GM20000 (cell line): ENCODE results near the gene GGCX.

Experiments used
- DNase-seq: peaks from one replicate; pipeline ENCODE4 v3.0.0; 2012; ENCODE audit warnings: low spot score
- TF ChIP-seq, protein P1 (sequence below): IDR thresholded peaks from 2 replicates; pipeline ENCODE4 v1.5.1; 2012; ENCODE audit warnings: mild to moderate bottlenecking, control low read depth; ENCODE audit errors: extremely low read depth, missing control alignments

The GGCX gene

DNA sequence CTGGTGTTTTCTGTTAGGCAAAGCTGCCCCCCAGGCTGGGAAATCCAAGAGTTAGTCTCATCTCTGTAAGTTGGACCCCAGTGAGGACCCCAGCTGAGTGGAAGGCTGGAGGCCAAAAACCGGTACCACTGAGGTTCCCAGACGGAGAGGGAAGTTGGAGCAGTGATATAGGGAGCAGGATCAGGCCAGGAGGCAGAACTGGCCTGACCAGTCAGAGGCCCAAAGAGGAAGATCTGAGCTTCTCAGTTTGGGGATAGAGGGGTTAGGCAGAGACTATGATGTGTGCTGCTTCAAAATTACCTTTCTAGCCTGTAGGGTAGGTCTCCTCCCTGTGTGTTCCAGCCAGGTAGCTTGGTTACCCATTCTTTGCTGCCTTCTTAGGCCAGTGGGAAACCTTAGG is 29.7 kb upstream of the GGCX start:
- TF ChIP-seq, protein P1, sequence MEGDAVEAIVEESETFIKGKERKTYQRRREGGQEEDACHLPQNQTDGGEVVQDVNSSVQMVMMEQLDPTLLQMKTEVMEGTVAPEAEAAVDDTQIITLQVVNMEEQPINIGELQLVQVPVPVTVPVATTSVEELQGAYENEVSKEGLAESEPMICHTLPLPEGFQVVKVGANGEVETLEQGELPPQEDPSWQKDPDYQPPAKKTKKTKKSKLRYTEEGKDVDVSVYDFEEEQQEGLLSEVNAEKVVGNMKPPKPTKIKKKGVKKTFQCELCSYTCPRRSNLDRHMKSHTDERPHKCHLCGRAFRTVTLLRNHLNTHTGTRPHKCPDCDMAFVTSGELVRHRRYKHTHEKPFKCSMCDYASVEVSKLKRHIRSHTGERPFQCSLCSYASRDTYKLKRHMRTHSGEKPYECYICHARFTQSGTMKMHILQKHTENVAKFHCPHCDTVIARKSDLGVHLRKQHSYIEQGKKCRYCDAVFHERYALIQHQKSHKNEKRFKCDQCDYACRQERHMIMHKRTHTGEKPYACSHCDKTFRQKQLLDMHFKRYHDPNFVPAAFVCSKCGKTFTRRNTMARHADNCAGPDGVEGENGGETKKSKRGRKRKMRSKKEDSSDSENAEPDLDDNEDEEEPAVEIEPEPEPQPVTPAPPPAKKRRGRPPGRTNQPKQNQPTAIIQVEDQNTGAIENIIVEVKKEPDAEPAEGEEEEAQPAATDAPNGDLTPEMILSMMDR: no peak
- no peak for DNase-seq

DNA sequence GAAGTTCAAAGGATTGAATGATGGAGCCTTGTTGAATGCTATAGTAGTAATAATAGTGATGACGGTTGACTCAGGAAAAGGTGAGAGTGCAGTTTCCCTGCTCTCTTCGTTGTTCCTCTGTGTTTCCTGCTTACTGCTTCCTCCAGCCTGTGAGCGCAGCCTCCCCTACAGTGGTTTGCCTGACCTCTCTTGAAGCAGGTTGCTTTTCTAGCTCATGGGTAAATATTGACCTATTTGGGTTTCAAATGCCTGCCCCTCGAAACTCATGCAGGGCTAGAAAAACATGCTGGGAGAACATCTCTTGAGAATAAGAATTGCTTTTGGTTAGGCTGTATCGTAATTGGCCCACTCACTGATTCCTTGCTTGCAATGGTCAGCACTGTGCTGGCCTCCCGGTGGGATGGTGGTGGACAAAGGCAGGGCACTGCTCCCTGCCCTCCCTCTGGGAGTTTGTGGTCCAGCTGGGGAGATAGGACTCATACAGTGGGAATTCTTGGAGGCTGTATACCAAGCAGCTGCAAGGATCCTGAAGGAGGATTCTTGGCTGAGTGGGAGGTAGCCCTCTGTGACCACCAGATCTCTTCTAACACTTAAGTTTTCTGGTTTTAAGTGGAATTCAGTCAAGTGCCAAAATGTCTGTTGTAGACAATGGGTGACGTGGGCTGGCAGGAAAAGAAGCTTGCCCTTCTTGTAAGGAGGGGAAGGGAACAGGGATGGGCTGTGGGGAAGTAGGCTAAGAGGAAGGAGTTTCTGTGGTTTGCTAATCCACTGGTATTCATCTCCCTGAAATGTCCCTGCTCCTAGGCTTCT is 28.9 kb upstream of the GGCX start:
- TF ChIP-seq, protein P1: no peak
- no peak for DNase-seq

GRCh38 chr2:85589181-85589580 is 27.9 kb upstream of the GGCX start:
- no peak for DNase-seq
- TF ChIP-seq, protein P1: no peak

- TF ChIP-seq, protein P1: no peak
- no peak for DNase-seq
These were observed 27.4 kb upstream of the GGCX start for GRCh38 chr2:85588645-85589044.

DNA sequence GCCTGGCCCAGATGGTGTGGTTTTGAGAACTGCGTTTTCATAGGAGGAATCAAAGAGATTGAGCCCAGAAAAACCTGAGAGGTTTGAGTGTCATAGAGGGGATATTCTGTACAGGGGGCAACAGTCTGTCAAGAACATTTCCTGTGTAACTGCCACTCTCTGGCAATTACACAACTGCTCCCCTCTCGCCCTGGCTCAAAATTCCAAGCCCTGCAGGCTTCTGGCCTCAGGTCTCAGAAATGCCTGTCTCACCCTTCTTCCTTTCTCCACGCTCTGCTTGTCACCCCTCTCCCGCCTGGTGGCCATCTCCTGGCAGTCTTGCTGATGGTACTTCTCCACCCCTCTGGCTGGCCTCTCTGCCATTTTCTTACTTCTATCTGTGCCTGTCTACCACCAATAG is 26.9 kb upstream of the GGCX start:
- TF ChIP-seq, protein P1: no peak
- no peak for DNase-seq

- DNase-seq: no peak
- TF ChIP-seq, protein P1: no peak
These were observed 24.4 kb upstream of the GGCX start for GRCh38 chr2:85585781-85586105.

GRCh38 chr2:85584857-85585780 is 23.8 kb upstream of the GGCX start:
- DNase-seq: peak; percentile 61

More at GRCh38 chr2:85584857-85585780, 23.8 kb upstream of the GGCX start:
- TF ChIP-seq, protein P1: no peak
